ENCODE data around the gene SLC26A8. TPM values are rescaled to one million over a fixed set of nuclear protein-coding genes. Genes with fewer than 3 reads are reported as not detected.

The SLC26A8 gene
- total RNA-seq, 1 experiment from 2014 or later = not detected

- CTCF ChIA-PET = no interaction called here
- no peak overlapping the region for H3K4me3 ChIP-seq (replicated peaks in 1 of 2; ENCODE audit: low read depth in 1 of 2, low read length in 2 of 2)
- BruUV-seq (replicated peaks) = no TSS peak
- POLR2A ChIA-PET = no interaction called here
- ATAC-seq = no peak
- no peaks in the 10 kb centered on the region for H3K9me2 ChIP-seq (ENCODE audit: insufficient read depth)
- no peaks in the 10 kb centered on the region for H4K20me1 ChIP-seq (ENCODE audit: insufficient read depth)
- no peaks in the 10 kb centered on the region for H3K27me3 ChIP-seq (ENCODE audit: insufficient read depth, low read length)
- TF ChIP-seq RAD21 (IDR thresholded peaks at IDR 0.05; ENCODE audit: low read depth) (no peak), ZNF274 (IDR thresholded peaks at IDR 0.05; ENCODE audit: low read depth, low read length) (no peak), JUND (IDR thresholded peaks at IDR 0.05) (no peak), SIN3A (IDR thresholded peaks at IDR 0.05; ENCODE audit: low read depth) (no peak), FOSL1 (IDR thresholded peaks at IDR 0.05; ENCODE audit: low read depth) (no peak), POLR2AphosphoS5 (IDR thresholded peaks at IDR 0.05; ENCODE audit: low read depth, low read length) (no peak), SP1 (IDR thresholded peaks at IDR 0.05; ENCODE audit: low read depth) (no peak), CEBPB (IDR thresholded peaks at IDR 0.05; ENCODE audit: low read depth) (no peak), YY1 (IDR thresholded peaks at IDR 0.05; ENCODE audit: extremely low read depth, insufficient replicate concordance, low read depth, low read length) (no peak), EGR1 (IDR thresholded peaks at IDR 0.05; ENCODE audit: low read depth) (no peak), ZFX (IDR thresholded peaks at IDR 0.05) (no peak)
- TF ChIP-seq, protein P1, sequence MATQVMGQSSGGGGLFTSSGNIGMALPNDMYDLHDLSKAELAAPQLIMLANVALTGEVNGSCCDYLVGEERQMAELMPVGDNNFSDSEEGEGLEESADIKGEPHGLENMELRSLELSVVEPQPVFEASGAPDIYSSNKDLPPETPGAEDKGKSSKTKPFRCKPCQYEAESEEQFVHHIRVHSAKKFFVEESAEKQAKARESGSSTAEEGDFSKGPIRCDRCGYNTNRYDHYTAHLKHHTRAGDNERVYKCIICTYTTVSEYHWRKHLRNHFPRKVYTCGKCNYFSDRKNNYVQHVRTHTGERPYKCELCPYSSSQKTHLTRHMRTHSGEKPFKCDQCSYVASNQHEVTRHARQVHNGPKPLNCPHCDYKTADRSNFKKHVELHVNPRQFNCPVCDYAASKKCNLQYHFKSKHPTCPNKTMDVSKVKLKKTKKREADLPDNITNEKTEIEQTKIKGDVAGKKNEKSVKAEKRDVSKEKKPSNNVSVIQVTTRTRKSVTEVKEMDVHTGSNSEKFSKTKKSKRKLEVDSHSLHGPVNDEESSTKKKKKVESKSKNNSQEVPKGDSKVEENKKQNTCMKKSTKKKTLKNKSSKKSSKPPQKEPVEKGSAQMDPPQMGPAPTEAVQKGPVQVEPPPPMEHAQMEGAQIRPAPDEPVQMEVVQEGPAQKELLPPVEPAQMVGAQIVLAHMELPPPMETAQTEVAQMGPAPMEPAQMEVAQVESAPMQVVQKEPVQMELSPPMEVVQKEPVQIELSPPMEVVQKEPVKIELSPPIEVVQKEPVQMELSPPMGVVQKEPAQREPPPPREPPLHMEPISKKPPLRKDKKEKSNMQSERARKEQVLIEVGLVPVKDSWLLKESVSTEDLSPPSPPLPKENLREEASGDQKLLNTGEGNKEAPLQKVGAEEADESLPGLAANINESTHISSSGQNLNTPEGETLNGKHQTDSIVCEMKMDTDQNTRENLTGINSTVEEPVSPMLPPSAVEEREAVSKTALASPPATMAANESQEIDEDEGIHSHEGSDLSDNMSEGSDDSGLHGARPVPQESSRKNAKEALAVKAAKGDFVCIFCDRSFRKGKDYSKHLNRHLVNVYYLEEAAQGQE (IDR thresholded peaks at IDR 0.05; ENCODE audit: low read depth) = no peak
- H3K4me1 ChIP-seq (ENCODE audit: control insufficient read depth in 1 of 2, insufficient read depth in 2 of 2, low read length in 2 of 2) = peaks cover 6 to 13% of the 10 kb centered on the region in 2 experiments; a peak in 3 of 4 replicates
- intact Hi-C loops (cut with micrococcal nuclease) = no loop called here
- no peaks in the 10 kb centered on the region for H3K36me3 ChIP-seq (ENCODE audit: control insufficient read depth in 1 of 2, insufficient read depth in 2 of 2, low read length in 2 of 2)
- RAD21 ChIA-PET (ENCODE audit: low non-redundant PET in 1 of 2, low total read pairs in 2 of 2, uncharacterized antibody in 2 of 2, unreplicated experiment in 2 of 2) = no interaction called here
- no peak overlapping the region for H2AFZ ChIP-seq (ENCODE audit: low read depth, low read length, poor library complexity, severe bottlenecking)
- no peak overlapping the region for H3K9ac ChIP-seq (ENCODE audit: low read length)
- DNase-seq (ENCODE audit: low read depth, low spot score) = no peak
- no peak overlapping the region for H3K4me2 ChIP-seq (ENCODE audit: low read length)
- H3K27ac ChIP-seq (ENCODE audit: low read depth, low read length) = no peak overlapping the region
- peaks cover 61% of the 10 kb centered on the region for H3K79me2 ChIP-seq (ENCODE audit: insufficient read depth, low read length)
- H3K9me3 ChIP-seq (ENCODE audit: control insufficient read depth in 1 of 2, insufficient read depth in 1 of 2, low read depth in 1 of 2, low read length in 2 of 2) = no peaks in the 10 kb centered on the region
Observed at GRCh38 chr6:36069573-36069972, 45.1 kb upstream of the SLC26A8 start.

All from HCT116 (cell line).